ENCODE results near the gene PKIB.
"Not testable (repeated sequence)": the region's sequence is repeated elsewhere in the genome, so short reads cannot be mapped to it uniquely, and the experiment has no call there.

Gene PKIB

GRCh38 chr6:122712448-122713137 is 102.4 kb downstream of the PKIB start:
- DNase-seq, result no peak

GRCh38 chr6:122713138-122713537 is 102.9 kb downstream of the PKIB start:
- no peak for DNase-seq

- no peak for DNase-seq
Measured at GRCh38 chr6:122714059-122714458, 103.9 kb downstream of the PKIB start.

GRCh38 chr6:122715725-122716124 is 105.5 kb downstream of the PKIB start:
- no peak for DNase-seq

GRCh38 chr6:122717350-122717749 is 107.1 kb downstream of the PKIB start:
- DNase-seq, result no peak

- DNase-seq, result no peak
Measured at GRCh38 chr6:122718616-122719015, 108.4 kb downstream of the PKIB start.

- no peak for DNase-seq
Measured at GRCh38 chr6:122719176-122719575, 109.0 kb downstream of the PKIB start.

- no peak for DNase-seq
Measured at GRCh38 chr6:122722746-122723145, 112.5 kb downstream of the PKIB start.

GRCh38 chr6:122726649-122727048 is 116.4 kb downstream of the PKIB start:
- no peak for DNase-seq

GRCh38 chr6:122727244-122727643 is 117.0 kb downstream of the PKIB start:
- DNase-seq, result no peak

- DNase-seq, result no peak
Measured at GRCh38 chr6:122730334-122730733, 120.1 kb downstream of the PKIB start.

GRCh38 chr6:122730775-122731386 is 120.7 kb downstream of the PKIB start:
- no peak for DNase-seq

- no peak for DNase-seq
Measured at GRCh38 chr6:122733259-122733658, 123.1 kb downstream of the PKIB start.

GRCh38 chr6:122734529-122735395 is 124.6 kb downstream of the PKIB start:
- DNase-seq, result no peak

- DNase-seq, result no peak
Measured at GRCh38 chr6:122735582-122735981, 125.4 kb downstream of the PKIB start.

GRCh38 chr6:122736163-122736562 is 126.0 kb downstream of the PKIB start:
- no peak for DNase-seq

GRCh38 chr6:122736616-122737015 is 126.4 kb downstream of the PKIB start:
- no peak for DNase-seq

GRCh38 chr6:122740091-122740490 is 129.9 kb downstream of the PKIB start:
- no peak for DNase-seq

GRCh38 chr6:122740936-122741335 is 130.7 kb downstream of the PKIB start:
- DNase-seq, result no peak

- DNase-seq, result not testable (repeated sequence)
Measured at GRCh38 chr6:122744247-122744646, 134.0 kb downstream of the PKIB start.

GRCh38 chr6:122744856-122745255 is 134.7 kb downstream of the PKIB start:
- DNase-seq, result not testable (repeated sequence)

GRCh38 chr6:122746688-122747087 is 136.5 kb downstream of the PKIB start:
- no peak for DNase-seq

GRCh38 chr6:122747573-122747972 is 137.4 kb downstream of the PKIB start:
- no peak for DNase-seq

GRCh38 chr6:122748945-122749344 is 138.7 kb downstream of the PKIB start:
- DNase-seq, result not testable (repeated sequence)

Data from activated CD8-positive, alpha-beta memory T cell treated with anti-CD3 and anti-CD28 coated beads for 24 hours (primary cell).